Mucosa of descending colon (tissue), 3 donors: ENCODE results near the gene TUBA4A. TPM values are rescaled to one million over a fixed set of nuclear protein-coding genes. Genes with fewer than 3 reads are reported as not detected.

Experiments
- ATAC-seq: fragments of 200-7000 bp; cut with Tn5 transposase; one replicate; pipeline ENCODE4 v1.9.1; 2020; ENCODE audit warnings: mild to moderate bottlenecking, moderate library complexity
- DNase-seq, 3 donors: peaks; one replicate each; pipeline ENCODE4 v3.0.0-alpha.2; 2020
- H3K36me3 ChIP-seq: fragments of 200-600 bp; one replicate; pipeline ENCODE4 v1.8.0; 2021; ENCODE audit warnings: low read depth, mild to moderate bottlenecking
- H3K4me1 ChIP-seq: fragments of 200-600 bp; one replicate; pipeline ENCODE4 v1.8.0; 2021; ENCODE audit warnings: low read depth, mild to moderate bottlenecking
- H3K4me3 ChIP-seq: fragments of 200-600 bp; one replicate; pipeline ENCODE4 v1.8.0; 2021; ENCODE audit warnings: mild to moderate bottlenecking
- H3K9me3 ChIP-seq: fragments of 200-600 bp; one replicate; pipeline ENCODE4 v1.8.0; 2021; ENCODE audit warnings: mild to moderate bottlenecking
- CTCF ChIP-seq: fragments of 200-600 bp; IDR thresholded peaks from one replicate; pipeline ENCODE4 v1.8.0; 2022; ENCODE audit warnings: antibody characterized with exemption, mild to moderate bottlenecking
- intact Hi-C, 2 donors: fragments of 100-400 bp; cut with DNase I in 1 of 2; cut with micrococcal nuclease in 1 of 2; formaldehyde crosslinking; loops; one replicate each; pipeline versions ENCODE4 v1.11.0 to v1.11.1; 2022; cut with DNase I, micrococcal nuclease
- total RNA-seq, 3 donors: library from RNA; stranded (reverse); fragmentation: NEBNext Ultra II Directional in 2 of 3; extraction: Animal tissue kit (Norgen Biotek cat#: 25700) in 2 of 3; gene quantifications; one replicate each; pipeline versions ENCODE4 v1.2.1 to v1.2.4, GENCODE V29; 2021 to 2023
- donor health status: DM: no; HTN: no; CAD: no; lungs with moderate emphysema.
- donor health status: DM: no; HTN: no; CAD: no.
- donor health status: DM: no; HTN: yes; CAD: no.

Gene TUBA4A
- total RNA-seq, 3 donors from 2014 or later = 69.7 to 75.3 (median 75.0) TPM

GRCh38 chr2:219297766-219298456 is 44.2 kb upstream of the TUBA4A start:
- intact Hi-C loops = no loop called here
- Histone ChIP-seq H3K36me3 (no peaks in the 10 kb centered on the region), H3K4me3 (no peak overlapping the region), H3K4me1 (peaks cover 12% of the 10 kb centered on the region), H3K9me3 (no peaks in the 10 kb centered on the region)
- no peak for TF ChIP-seq CTCF
- ATAC-seq (no peak), DNase-seq (no peak)

- no peak for DNase-seq
- intact Hi-C loops = no loop called here
- no peak overlapping the region for H3K4me3 ChIP-seq
- H3K4me1 ChIP-seq = peaks cover 12% of the 10 kb centered on the region
- TF ChIP-seq CTCF = no peak
- H3K36me3 ChIP-seq = no peaks in the 10 kb centered on the region
- no peaks in the 10 kb centered on the region for H3K9me3 ChIP-seq
- ATAC-seq = no peak
Observed at GRCh38 chr2:219296631-219297391, 43.1 kb upstream of the TUBA4A start.

GRCh38 chr2:219296142-219296541 is 42.4 kb upstream of the TUBA4A start:
- no peak for TF ChIP-seq CTCF
- H3K4me3 ChIP-seq = no peak overlapping the region
- no peaks in the 10 kb centered on the region for H3K9me3 ChIP-seq
- intact Hi-C loops = no loop called here
- H3K4me1 ChIP-seq = peaks cover 12% of the 10 kb centered on the region
- DNase-seq (no peak), ATAC-seq (no peak)
- H3K36me3 ChIP-seq = no peaks in the 10 kb centered on the region

- Histone ChIP-seq H3K4me1 (peaks cover 12% of the 10 kb centered on the region), H3K9me3 (no peaks in the 10 kb centered on the region), H3K4me3 (no peak overlapping the region), H3K36me3 (no peaks in the 10 kb centered on the region)
- ATAC-seq (peak; percentile 98), DNase-seq (peak; percentile 91 to 94 (median 92))
- peak; percentile 100 for TF ChIP-seq CTCF
- intact Hi-C loops = loop anchor here in 1 of 2 donors (5.0 kb wide), 1 partner anchor 132 kb away; the partner anchor contains the start of gene NHEJ1
Observed at GRCh38 chr2:219294356-219295351, 40.9 kb upstream of the TUBA4A start.

GRCh38 chr2:219293736-219294231 is 40.1 kb upstream of the TUBA4A start:
- intact Hi-C loops = loop anchor here in 1 of 2 donors (5.0 kb wide), 1 partner anchor 131 kb away; the partner anchor contains the start of gene NHEJ1
- peaks cover 9% of the 10 kb centered on the region for H3K4me1 ChIP-seq
- DNase-seq (no peak), ATAC-seq (no peak)
- no peak for TF ChIP-seq CTCF
- no peak overlapping the region for H3K4me3 ChIP-seq
- no peaks in the 10 kb centered on the region for H3K9me3 ChIP-seq
- no peaks in the 10 kb centered on the region for H3K36me3 ChIP-seq
